NT2/D1 (cell line): ENCODE data around the gene ZNF438.
"Not testable (repeated sequence)": the region's sequence is repeated elsewhere in the genome, so short reads cannot be mapped to it uniquely, and the experiment has no call there.

Experiments used
- SUZ12 ChIP-seq: IDR thresholded peaks from 2 replicates; pipeline ENCODE4 v1.6.1; 2011; ENCODE audit not compliant: insufficient read length, insufficient read depth; ENCODE audit errors: extremely low read depth
- YY1 ChIP-seq: IDR thresholded peaks from 2 replicates; pipeline ENCODE4 v1.6.1; 2011; ENCODE audit not compliant: insufficient read length, insufficient read depth

DNA sequence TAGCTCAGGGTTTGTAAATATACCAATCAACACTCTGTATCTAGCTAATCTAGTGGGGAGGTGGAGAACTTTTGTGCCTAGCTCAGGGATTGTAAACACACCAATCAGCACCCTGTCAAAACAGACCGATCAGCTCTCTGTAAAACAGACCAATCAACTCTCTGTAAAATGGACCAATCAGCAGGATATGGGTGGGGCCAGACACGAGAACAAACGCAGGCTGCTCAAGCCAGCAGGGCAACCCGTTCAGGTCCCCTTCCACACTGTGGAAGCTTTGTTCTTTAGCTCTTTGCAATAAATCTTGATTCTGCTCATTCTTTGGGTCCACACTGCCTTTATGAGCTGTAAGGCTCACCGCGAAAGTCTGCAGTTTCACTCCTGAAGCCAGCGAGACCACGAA, 25.0 kb upstream of the ZNF438 start:
- TF ChIP-seq SUZ12, YY1: not testable (repeated sequence)
